Mesenchymal stem cell (in vitro differentiated cells and primary cell): ENCODE data around the gene MARCHF3.

ENCODE experiments used
- DNase-seq: peaks from one replicate; pipeline ENCODE4 v3.0.0-alpha.2; 2013
- H2AFZ ChIP-seq: one replicate; pipeline ENCODE4 v1.6.1; 2013; ENCODE audit warnings: low read depth, mild to moderate bottlenecking, control low read depth, inconsistent platforms, low read length, moderate library complexity
- H2AK5ac ChIP-seq: 2 replicates; pipeline ENCODE4 v1.6.1; 2013; ENCODE audit warnings: low read length, moderate library complexity, mild to moderate bottlenecking, inconsistent platforms; ENCODE audit not compliant: severe bottlenecking
- H2BK120ac ChIP-seq: one replicate; pipeline ENCODE4 v1.6.1; 2013; ENCODE audit warnings: low read depth, mild to moderate bottlenecking, inconsistent platforms, low read length, moderate library complexity
- H2BK12ac ChIP-seq, 2 experiments: one replicate each; pipeline ENCODE4 v1.6.1; 2013; ENCODE audit warnings: inconsistent platforms in 2 of 2, low read length in 2 of 2, mild to moderate bottlenecking in 2 of 2, moderate library complexity in 2 of 2, control low read depth in 1 of 2
- H2BK15ac ChIP-seq: one replicate; pipeline ENCODE4 v1.6.1; 2013; ENCODE audit warnings: mild to moderate bottlenecking, low read depth, inconsistent platforms; ENCODE audit not compliant: poor library complexity, severe bottlenecking
- H2BK5ac ChIP-seq: 2 replicates; pipeline ENCODE4 v1.6.1; 2013; ENCODE audit warnings: low read depth, mild to moderate bottlenecking, low read length, control low read depth, inconsistent platforms; ENCODE audit not compliant: poor library complexity, severe bottlenecking
- H3K14ac ChIP-seq, 2 experiments: one replicate each; pipeline ENCODE4 v1.6.1; 2013; ENCODE audit warnings: inconsistent platforms in 2 of 2, low read length in 2 of 2, control low read depth in 1 of 2, mild to moderate bottlenecking in 1 of 2, moderate library complexity in 1 of 2
- H3K18ac ChIP-seq, 2 experiments: one replicate each; pipeline ENCODE4 v1.6.1; 2013; ENCODE audit warnings: inconsistent platforms in 2 of 2, low read length in 2 of 2, control low read depth in 1 of 2, low read depth in 1 of 2, mild to moderate bottlenecking in 1 of 2
- H3K23ac ChIP-seq, 2 experiments: one replicate each; pipeline ENCODE4 v1.6.1; 2013; ENCODE audit warnings: inconsistent platforms in 2 of 2, low read length in 2 of 2, mild to moderate bottlenecking in 2 of 2, moderate library complexity in 2 of 2, control low read depth in 1 of 2
- H3K27ac ChIP-seq: 2 replicates; pipeline ENCODE4 v1.5.1; 2013; ENCODE audit warnings: mild to moderate bottlenecking, moderate library complexity, low read length, control low read depth, inconsistent platforms; ENCODE audit not compliant: poor library complexity, severe bottlenecking
- H3K27me3 ChIP-seq, 2 experiments: 2 replicates each; pipeline versions ENCODE4 v1.6.1 to v1.7.0; 2013; ENCODE audit warnings: low read length in 2 of 2, mild to moderate bottlenecking in 2 of 2, moderate library complexity in 2 of 2, control low read depth in 1 of 2, inconsistent platforms in 1 of 2; ENCODE audit not compliant: control insufficient read depth in 1 of 2, insufficient read depth in 1 of 2
- H3K36me3 ChIP-seq, 2 experiments: 2 replicates each; pipeline versions ENCODE4 v1.6.1 to v1.7.0; 2013; ENCODE audit warnings: low read length in 2 of 2, control low read depth in 1 of 2, inconsistent platforms in 1 of 2, low read depth in 1 of 2, mild to moderate bottlenecking in 1 of 2; ENCODE audit not compliant: insufficient read depth in 2 of 2, control insufficient read depth in 1 of 2
- H3K4ac ChIP-seq, 2 experiments: one replicate each; pipeline ENCODE4 v1.6.1; 2013; ENCODE audit warnings: inconsistent platforms in 2 of 2, low read length in 2 of 2, mild to moderate bottlenecking in 2 of 2, moderate library complexity in 2 of 2, control low read depth in 1 of 2, low read depth in 1 of 2
- H3K4me1 ChIP-seq: 2 replicates; pipeline ENCODE4 v1.6.1; 2013; ENCODE audit warnings: low read depth, low read length, control low read depth; ENCODE audit not compliant: control insufficient read depth, insufficient read depth
- H3K4me2 ChIP-seq: 2 replicates; pipeline ENCODE4 v1.6.1; 2013; ENCODE audit warnings: low read length, mild to moderate bottlenecking, inconsistent platforms; ENCODE audit not compliant: poor library complexity, severe bottlenecking
- H3K4me3 ChIP-seq, 2 experiments: 2 replicates each; pipeline versions ENCODE4 v1.5.1 to v1.7.0; 2013; ENCODE audit warnings: low read length in 2 of 2, mild to moderate bottlenecking in 2 of 2, control low read depth in 1 of 2, low read depth in 1 of 2; ENCODE audit not compliant: insufficient read depth in 1 of 2
- H3K79me1 ChIP-seq: replicated peaks from 2 replicates; pipeline ENCODE4 v1.6.1; 2013; ENCODE audit warnings: mild to moderate bottlenecking, control low read depth, low read length, inconsistent platforms; ENCODE audit not compliant: poor library complexity, severe bottlenecking
- H3K9ac ChIP-seq: 2 replicates; pipeline ENCODE4 v1.7.0; 2013; ENCODE audit warnings: mild to moderate bottlenecking, low read length, moderate library complexity
- H3K9me3 ChIP-seq: 2 replicates; pipeline ENCODE4 v1.7.0; 2013; ENCODE audit warnings: mild to moderate bottlenecking, low read length; ENCODE audit not compliant: control insufficient read depth
- H4K8ac ChIP-seq: one replicate; pipeline ENCODE4 v1.6.1; 2013; ENCODE audit warnings: inconsistent platforms, mild to moderate bottlenecking, low read length, moderate library complexity
- H4K91ac ChIP-seq: one replicate; pipeline ENCODE4 v1.6.1; 2013; ENCODE audit warnings: mild to moderate bottlenecking, low read length, inconsistent platforms
- WGBS: methylation state at CpG from one replicate; pipeline ENCODE4 v1.1.7; 2013; ENCODE audit warnings: mixed read lengths; 5-methylcytosine and 5-hydroxymethylcytosine counted together

MARCHF3 gene

GRCh38 chr5:126875303-126875785 lies 155.0 kb downstream of the MARCHF3 start:
- Histone ChIP-seq H2AFZ (no peak overlapping the region), H2AK5ac (no peak overlapping the region), H3K27ac (no peak overlapping the region), H3K36me3 (no peaks in the 10 kb centered on the region), H2BK12ac (peak overlapping the region in 1 of 2 experiments; percentile 67), H3K79me1 (no peaks in the 10 kb centered on the region), H3K23ac (peak overlapping the region in 1 of 2 experiments; percentile 38), H3K4me1 (peaks cover 8% of the 10 kb centered on the region), H3K18ac (peak overlapping the region in 1 of 2 experiments; percentile 61), H3K27me3 (no peaks in the 10 kb centered on the region), H2BK15ac (no peak overlapping the region), H4K91ac (no peak overlapping the region), H3K9me3 (no peaks in the 10 kb centered on the region), H2BK120ac (no peak overlapping the region), H3K4ac (no peak overlapping the region), H2BK5ac (no peak overlapping the region), H3K14ac (no peak overlapping the region), H4K8ac (no peak overlapping the region), H3K9ac (no peak overlapping the region), H3K4me2 (peak overlapping the region; percentile 38), H3K4me3 (no peak overlapping the region)
- WGBS: 4% methylated on average over 12 of the region's 13 CpGs
- DNase-seq: peak; percentile 80

GRCh38 chr5:126872561-126873354 lies 157.6 kb downstream of the MARCHF3 start:
- Histone ChIP-seq H3K4me1 (peaks cover 12% of the 10 kb centered on the region), H3K27ac (no peak overlapping the region), H3K27me3 (peaks cover 0 to 2% of the 10 kb centered on the region in 2 experiments), H3K4me3 (no peak overlapping the region), H3K9me3 (no peaks in the 10 kb centered on the region), H3K36me3 (no peaks in the 10 kb centered on the region), H2BK15ac (no peak overlapping the region), H3K9ac (no peak overlapping the region), H2BK120ac (no peak overlapping the region), H4K91ac (no peak overlapping the region), H3K18ac (no peak overlapping the region), H3K23ac (no peak overlapping the region), H2BK5ac (no peak overlapping the region), H4K8ac (no peak overlapping the region), H3K79me1 (no peaks in the 10 kb centered on the region), H2AFZ (no peak overlapping the region), H3K4ac (no peak overlapping the region), H3K14ac (no peak overlapping the region), H2BK12ac (no peak overlapping the region), H2AK5ac (no peak overlapping the region), H3K4me2 (no peak overlapping the region)
- 97% methylated on average over 9 of the region's 11 CpGs for WGBS
- no peak for DNase-seq

- no peak overlapping the region for H2BK5ac ChIP-seq
- H2BK15ac ChIP-seq: no peak overlapping the region
- no peak overlapping the region for H2BK120ac ChIP-seq
- no peaks in the 10 kb centered on the region for H3K9me3 ChIP-seq
- no peak overlapping the region for H3K4me3 ChIP-seq
- DNase-seq: no peak
- no peak overlapping the region for H3K27ac ChIP-seq
- no peaks in the 10 kb centered on the region for H3K79me1 ChIP-seq
- H3K4ac ChIP-seq: no peak overlapping the region
- no peak overlapping the region for H3K4me2 ChIP-seq
- peaks cover 0 to 3% of the 10 kb centered on the region in 2 experiments for H3K27me3 ChIP-seq
- H3K9ac ChIP-seq: no peak overlapping the region
- no peak overlapping the region for H4K8ac ChIP-seq
- H3K36me3 ChIP-seq: no peaks in the 10 kb centered on the region
- H2AFZ ChIP-seq: no peak overlapping the region
- H3K14ac ChIP-seq: no peak overlapping the region
- no peak overlapping the region for H2BK12ac ChIP-seq
- 98% methylated on average over 5 of the region's 6 CpGs for WGBS
- no peak overlapping the region for H3K23ac ChIP-seq
- H3K4me1 ChIP-seq: peaks cover 12% of the 10 kb centered on the region
- no peak overlapping the region for H4K91ac ChIP-seq
- no peak overlapping the region for H2AK5ac ChIP-seq
- no peak overlapping the region for H3K18ac ChIP-seq
Measured at GRCh38 chr5:126871441-126871840, 158.9 kb downstream of the MARCHF3 start.

GRCh38 chr5:126869005-126869451 lies 161.3 kb downstream of the MARCHF3 start:
- Histone ChIP-seq H3K4me2 (peak overlapping the region; percentile 61), H3K27me3 (peaks cover 0 to 3% of the 10 kb centered on the region in 2 experiments), H3K4ac (no peak overlapping the region), H2AFZ (no peak overlapping the region), H3K4me3 (peak overlapping the region in 1 of 2 experiments; percentile 38), H3K9ac (peak overlapping the region; percentile 40), H3K27ac (no peak overlapping the region), H4K91ac (no peak overlapping the region), H3K23ac (no peak overlapping the region), H2AK5ac (no peak overlapping the region), H3K14ac (no peak overlapping the region), H3K79me1 (no peaks in the 10 kb centered on the region), H2BK12ac (no peak overlapping the region), H2BK15ac (no peak overlapping the region), H3K4me1 (peaks cover 5% of the 10 kb centered on the region), H3K36me3 (peaks cover 0 to 2% of the 10 kb centered on the region in 2 experiments), H3K18ac (no peak overlapping the region), H2BK120ac (no peak overlapping the region), H3K9me3 (no peaks in the 10 kb centered on the region), H2BK5ac (no peak overlapping the region), H4K8ac (no peak overlapping the region)
- no peak for DNase-seq
- 20% methylated on average over 22 of the region's 22 CpGs for WGBS
